GM19397 (cell line): ENCODE measurements around the gene CDH7.

Source experiments
- ATAC-seq: cut with Tn5 transposase; IDR thresholded peaks from one replicate; pipeline ENCODE4 v1.9.1; 2021; ENCODE audit warnings: mild to moderate bottlenecking, moderate library complexity; ENCODE audit not compliant: unreplicated experiment

Gene CDH7

GRCh38 chr18:65762556-65762955 is 11.7 kb downstream of the CDH7 start:
- no peak for ATAC-seq

GRCh38 chr18:65767406-65767805 is 16.6 kb downstream of the CDH7 start:
- no peak for ATAC-seq

GRCh38 chr18:65768120-65768778 is 17.4 kb downstream of the CDH7 start:
- ATAC-seq = no peak

GRCh38 chr18:65769652-65770051 is 18.8 kb downstream of the CDH7 start:
- ATAC-seq = no peak

GRCh38 chr18:65786474-65786873 is 35.7 kb downstream of the CDH7 start:
- no peak for ATAC-seq

- no peak for ATAC-seq
Measured at GRCh38 chr18:65788373-65788772, 37.6 kb downstream of the CDH7 start.

- no peak for ATAC-seq
Measured at GRCh38 chr18:65790604-65791003, 39.8 kb downstream of the CDH7 start.

GRCh38 chr18:65791719-65792118 is 40.9 kb downstream of the CDH7 start:
- ATAC-seq = no peak

GRCh38 chr18:65792456-65793074 is 41.8 kb downstream of the CDH7 start:
- no peak for ATAC-seq

- ATAC-seq = no peak
Measured at GRCh38 chr18:65808759-65809158, 57.9 kb downstream of the CDH7 start.

- ATAC-seq = no peak
Measured at GRCh38 chr18:65811307-65811706, 60.5 kb downstream of the CDH7 start.

GRCh38 chr18:65815506-65815905 is 64.7 kb downstream of the CDH7 start:
- ATAC-seq = no peak

- ATAC-seq = no peak
Measured at GRCh38 chr18:65817178-65817577, 66.4 kb downstream of the CDH7 start.

- no peak for ATAC-seq
Measured at GRCh38 chr18:65821911-65822310, 71.1 kb downstream of the CDH7 start.

- ATAC-seq = no peak
Measured at GRCh38 chr18:65822826-65823225, 72.0 kb downstream of the CDH7 start.

- ATAC-seq = no peak
Measured at GRCh38 chr18:65827444-65827843, 76.6 kb downstream of the CDH7 start.

GRCh38 chr18:65835881-65836280 is 85.1 kb downstream of the CDH7 start:
- ATAC-seq = no peak

- no peak for ATAC-seq
Measured at GRCh38 chr18:65846107-65846506, 95.3 kb downstream of the CDH7 start.

GRCh38 chr18:65852273-65852672 is 101.5 kb downstream of the CDH7 start:
- no peak for ATAC-seq

GRCh38 chr18:65859075-65859474 is 108.3 kb downstream of the CDH7 start:
- no peak for ATAC-seq

- ATAC-seq = no peak
Measured at GRCh38 chr18:65869527-65869926, 118.7 kb downstream of the CDH7 start.

- no peak for ATAC-seq
Measured at GRCh38 chr18:65876310-65876709, 125.5 kb downstream of the CDH7 start.

- no peak for ATAC-seq
Measured at GRCh38 chr18:65897292-65897691, 146.5 kb downstream of the CDH7 start.
